Superior temporal gyrus (tissue), 1 donor: Measurements from ENCODE around the gene GPR68.
"Not testable (repeated sequence)": the region's sequence is repeated elsewhere in the genome, so short reads cannot be mapped to it uniquely, and the experiment has no call there.

Experiments used
- DNase-seq: peaks from one replicate; pipeline ENCODE4 v3.0.0-alpha.2; 2016; ENCODE audit errors: extremely low spot score

Gene GPR68

GRCh38 chr14:91190853-91191252, 53.7 kb downstream of the GPR68 start:
- no peak for DNase-seq

- DNase-seq: no peak
Measured at GRCh38 chr14:91187271-91187670, 57.2 kb downstream of the GPR68 start.

GRCh38 chr14:91186515-91187066, 57.9 kb downstream of the GPR68 start:
- DNase-seq: no peak

GRCh38 chr14:91185721-91186120, 58.8 kb downstream of the GPR68 start:
- DNase-seq: no peak

DNA sequence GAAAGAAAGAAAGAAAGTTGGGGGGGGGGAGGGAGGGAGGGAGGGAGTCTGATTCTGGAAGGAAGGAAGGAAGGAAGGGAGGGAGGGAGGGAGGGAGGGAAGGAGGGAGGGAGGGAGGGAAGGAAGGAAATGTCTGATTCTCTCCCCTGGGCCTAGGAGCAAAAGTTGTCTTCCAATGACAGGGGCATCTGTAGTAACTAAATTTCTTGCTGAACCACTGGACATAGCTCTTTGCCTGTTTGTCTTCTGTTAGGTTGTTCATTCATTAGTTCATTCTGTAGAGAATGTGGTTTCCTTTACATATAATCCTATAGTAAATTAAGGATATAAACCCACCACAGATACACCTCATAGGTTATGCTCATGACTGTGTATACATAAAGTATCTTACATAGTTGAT, 59.9 kb downstream of the GPR68 start:
- DNase-seq: no peak

GRCh38 chr14:91182753-91183152, 61.8 kb downstream of the GPR68 start:
- DNase-seq: not testable (repeated sequence)
